HG02973 (cell line): ENCODE data around the gene LYRM4.

Experiments
- ATAC-seq: cut with Tn5 transposase; IDR thresholded peaks from one replicate; pipeline ENCODE4 v1.9.1; 2021; ENCODE audit warnings: moderate library complexity; ENCODE audit not compliant: unreplicated experiment

Gene LYRM4

DNA sequence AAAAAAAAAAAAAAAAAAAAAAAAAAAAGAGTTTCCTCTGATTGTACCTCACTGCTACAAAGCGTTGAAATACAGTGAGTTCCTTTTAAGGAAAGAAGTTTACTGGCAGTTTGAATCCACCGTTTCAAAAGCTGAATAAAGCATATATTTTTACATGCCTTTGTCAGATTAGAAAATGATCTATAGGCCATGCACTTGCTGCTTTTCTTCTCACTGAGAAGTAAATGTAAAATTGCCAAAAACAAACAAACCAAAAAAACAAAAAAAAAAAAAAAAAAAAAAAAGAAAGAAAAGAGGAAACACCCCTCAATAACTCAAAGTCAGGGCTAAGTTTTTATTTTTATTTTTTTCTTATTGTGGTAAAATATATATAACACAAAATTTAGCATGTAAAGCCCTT is 81.9 kb downstream of the LYRM4 start:
- no peak for ATAC-seq

DNA sequence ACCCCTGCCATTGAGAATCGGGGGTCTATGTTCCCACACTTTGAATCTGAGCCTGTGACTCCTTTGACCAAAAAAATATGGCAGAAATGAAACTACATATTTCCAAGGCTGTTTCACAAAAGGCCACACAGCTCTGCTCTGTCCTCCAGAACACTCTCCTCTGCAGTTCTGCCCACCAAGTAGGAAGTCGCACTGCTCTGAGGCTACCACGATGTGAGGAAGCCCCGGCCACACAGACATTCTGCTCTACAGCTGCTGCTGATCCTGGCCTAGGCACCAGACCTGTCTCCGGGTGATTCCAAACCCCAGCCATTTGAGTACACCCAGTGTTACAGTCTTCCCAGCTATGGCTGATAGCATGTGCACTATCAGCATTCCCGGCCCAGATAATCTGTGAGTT is 85.1 kb downstream of the LYRM4 start:
- no peak for ATAC-seq

DNA sequence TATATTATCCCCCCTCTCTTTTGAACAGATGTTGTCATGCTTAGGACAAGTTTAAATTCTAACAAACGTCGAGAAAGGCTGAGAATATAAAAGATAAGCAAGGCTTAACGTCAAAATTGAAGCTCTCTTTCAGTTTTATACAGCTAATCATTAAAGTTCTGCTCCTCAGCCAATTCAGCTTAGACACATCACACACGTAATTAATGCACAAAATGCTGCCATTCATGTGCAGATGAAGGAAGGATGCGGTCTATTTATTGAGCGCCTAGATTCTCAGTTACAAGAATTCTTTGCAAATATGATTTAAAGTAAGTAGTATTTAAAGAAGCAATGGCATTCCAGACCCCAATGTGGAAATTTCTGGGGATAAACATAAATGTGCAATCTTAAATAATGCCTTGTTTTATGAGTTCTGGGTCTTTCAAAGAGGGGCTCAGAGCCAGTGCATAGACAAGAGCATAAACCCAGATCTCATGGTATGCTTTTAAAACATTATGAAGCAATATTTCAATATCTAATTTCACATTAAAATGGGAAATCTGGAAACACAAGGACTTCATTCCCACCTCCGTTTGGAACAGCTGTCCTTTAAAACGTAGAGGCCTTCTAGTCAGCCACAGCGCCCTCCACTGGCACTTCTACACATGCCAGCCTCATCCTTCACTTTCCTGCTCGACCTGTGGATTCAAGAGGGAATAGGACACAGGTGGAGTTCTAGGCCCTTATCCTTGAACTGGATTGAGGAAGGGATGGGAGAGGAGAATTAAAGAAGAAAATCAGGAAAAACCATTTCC is 85.8 kb downstream of the LYRM4 start:
- peak; percentile 8 for ATAC-seq

DNA sequence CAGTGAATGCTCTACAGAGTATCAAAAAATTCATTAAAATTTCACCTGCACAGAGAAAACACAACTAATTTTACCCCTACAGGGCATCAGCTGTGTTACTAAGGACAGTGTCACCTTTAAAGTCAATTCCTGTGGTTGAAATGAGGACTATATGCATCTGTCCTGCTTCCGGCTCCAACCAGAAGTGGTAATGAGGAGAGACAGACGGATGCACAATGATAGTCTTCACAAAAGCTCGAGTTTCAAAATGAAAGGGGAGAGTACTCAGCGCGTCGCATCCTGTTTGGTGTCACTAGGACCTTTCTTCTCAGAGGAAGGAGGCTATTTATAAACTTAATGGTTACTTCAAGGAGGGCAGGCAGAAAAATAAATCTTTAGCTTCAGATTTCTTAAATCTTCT is 86.5 kb downstream of the LYRM4 start:
- ATAC-seq = peak; percentile 98

DNA sequence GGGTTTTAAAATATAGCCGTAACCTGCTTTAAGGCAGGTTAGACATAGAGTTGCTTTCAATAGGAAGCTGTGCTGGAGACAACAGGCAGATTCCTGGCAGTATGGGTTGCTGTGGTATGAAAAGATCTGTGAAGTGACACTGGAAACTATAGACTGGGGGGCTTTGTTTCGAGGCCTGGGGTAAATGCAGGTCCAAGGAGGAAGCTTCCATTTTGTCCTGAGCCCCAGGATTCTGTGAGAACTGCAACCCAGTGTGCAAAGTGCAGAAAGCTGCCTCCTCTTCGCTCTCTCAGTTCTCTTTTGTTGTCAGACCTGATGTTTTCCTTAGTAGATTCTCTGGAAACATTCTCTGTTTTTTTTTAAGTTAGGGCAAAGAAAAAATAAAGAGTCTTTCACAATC is 86.9 kb downstream of the LYRM4 start:
- ATAC-seq = peak; percentile 23

DNA sequence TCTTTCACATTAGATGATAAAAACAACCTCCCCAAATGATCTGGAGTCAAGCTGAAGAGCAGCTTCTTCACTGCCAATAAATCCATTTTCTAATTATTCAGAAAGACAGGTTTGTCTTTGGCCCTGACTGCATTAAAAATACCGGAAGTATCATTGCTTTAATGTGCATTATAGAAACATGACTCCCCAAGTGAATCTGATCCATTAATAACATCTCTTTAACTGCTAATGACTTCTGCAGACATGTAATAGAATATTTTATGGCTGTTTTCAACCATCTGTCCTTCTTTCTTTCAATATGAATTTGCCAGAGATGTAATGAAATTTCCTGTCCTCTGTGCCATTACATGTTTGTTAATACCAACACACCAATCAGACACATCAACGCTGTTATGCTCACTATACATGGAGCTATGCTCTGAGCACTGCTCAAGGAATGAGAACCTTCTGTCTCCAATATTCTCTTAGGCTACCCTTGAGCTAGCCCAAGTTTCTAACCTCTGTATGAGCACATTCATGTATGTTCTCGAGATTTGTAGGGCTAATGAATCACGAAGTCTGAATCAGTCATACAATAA is 87.8 kb downstream of the LYRM4 start:
- ATAC-seq = no peak

DNA sequence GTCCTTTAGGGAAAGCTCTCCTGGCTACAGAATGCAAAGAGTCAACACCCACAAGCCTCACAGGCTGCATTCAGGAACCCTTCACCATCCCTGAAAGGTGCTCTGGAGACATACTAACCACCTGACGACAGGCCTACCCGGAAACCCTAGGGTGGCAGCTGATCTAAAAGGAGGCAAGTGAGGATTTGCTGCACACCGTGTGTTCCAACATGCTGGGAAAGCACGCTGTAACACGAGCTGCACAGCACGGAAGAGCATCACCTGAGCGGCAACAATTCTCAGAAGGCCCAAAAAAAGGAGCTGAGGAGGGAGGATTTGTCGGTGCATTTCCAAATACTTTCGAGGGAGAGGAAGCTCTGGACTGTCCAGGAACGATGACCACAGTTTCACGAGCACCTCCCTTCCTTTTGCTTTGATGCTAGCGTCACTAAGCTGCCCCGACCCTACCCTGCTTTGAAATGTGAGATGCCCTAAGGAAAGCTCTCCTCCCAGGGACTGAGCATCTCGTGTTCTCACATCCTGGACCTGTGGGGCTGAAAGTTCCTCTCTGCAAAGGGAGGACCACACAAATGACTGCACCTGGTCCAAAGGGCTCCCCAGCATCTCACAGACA is 88.6 kb downstream of the LYRM4 start:
- no peak for ATAC-seq

DNA sequence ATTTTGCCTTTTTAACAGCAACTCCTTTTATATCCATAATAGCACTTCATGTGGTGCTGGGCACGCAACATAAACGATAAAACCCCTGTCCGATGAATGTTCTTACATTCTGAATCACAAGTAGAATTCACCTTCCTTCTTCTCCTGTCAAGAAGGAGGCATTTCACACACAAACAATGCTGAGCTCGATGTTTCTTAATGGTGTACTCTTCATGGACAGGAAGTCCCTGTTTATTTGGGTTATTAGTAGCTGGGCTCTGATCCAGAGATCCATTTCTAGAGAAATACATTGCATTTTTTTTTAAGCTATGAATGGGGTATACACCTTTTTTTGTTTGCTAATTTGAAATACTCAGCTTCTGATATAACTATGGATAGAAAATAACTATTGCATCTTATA is 93.2 kb downstream of the LYRM4 start:
- ATAC-seq = no peak

DNA sequence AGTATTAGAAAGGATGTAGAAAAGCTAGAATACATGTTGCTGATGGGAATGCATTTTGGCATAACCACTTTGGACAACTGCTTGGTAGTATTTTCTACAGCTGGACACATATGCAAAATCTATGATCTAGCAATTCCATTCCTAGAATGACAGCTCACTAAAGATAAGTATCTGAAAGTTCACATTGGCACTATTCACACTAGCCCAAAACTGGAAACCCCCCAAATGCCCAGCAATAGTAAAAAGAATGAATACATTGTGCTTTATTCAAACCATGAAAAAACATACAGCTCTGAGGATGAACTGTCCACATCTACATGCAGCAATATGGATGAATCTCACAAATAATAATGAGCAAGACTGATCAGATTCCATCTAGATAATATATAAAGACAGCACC is 96.7 kb downstream of the LYRM4 start:
- no peak for ATAC-seq

DNA sequence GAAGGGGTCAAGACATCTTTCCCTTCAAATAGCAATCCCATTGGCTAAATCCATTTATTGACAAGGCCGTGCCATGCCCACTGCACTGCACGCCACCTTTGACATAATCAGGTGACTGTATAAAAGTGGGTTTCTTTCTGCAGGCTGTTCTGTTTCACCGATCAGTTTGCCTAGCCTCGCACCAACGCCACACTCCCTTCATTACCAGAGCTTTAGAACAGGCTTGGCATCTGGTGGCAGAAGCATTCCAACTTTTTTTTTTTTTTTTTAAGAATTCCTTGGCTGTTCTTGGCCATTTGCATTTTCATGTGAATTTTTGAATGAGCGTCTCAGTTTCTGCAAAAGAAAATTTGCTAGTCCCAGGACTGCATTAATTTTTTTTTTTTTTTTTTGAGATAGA is 97.5 kb downstream of the LYRM4 start:
- no peak for ATAC-seq

DNA sequence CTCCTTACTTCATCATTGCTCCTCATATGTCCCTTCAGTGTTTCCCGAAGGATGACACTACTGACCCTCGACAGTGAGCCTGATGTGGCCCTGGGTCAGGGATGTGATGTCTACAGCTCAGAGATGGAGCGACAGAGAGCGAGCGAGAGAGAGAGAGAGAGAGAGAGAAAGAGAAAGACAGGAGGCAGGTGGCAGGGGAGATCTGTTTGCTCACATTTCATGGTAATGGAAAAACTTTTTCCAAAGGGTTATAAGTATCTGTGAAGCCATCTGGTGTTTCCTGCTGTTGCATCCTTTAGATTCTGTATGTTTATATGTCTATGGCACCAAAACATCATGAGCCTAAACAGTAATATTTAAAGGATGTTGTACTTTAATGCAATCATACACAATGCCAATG is 98.4 kb downstream of the LYRM4 start:
- no peak for ATAC-seq

DNA sequence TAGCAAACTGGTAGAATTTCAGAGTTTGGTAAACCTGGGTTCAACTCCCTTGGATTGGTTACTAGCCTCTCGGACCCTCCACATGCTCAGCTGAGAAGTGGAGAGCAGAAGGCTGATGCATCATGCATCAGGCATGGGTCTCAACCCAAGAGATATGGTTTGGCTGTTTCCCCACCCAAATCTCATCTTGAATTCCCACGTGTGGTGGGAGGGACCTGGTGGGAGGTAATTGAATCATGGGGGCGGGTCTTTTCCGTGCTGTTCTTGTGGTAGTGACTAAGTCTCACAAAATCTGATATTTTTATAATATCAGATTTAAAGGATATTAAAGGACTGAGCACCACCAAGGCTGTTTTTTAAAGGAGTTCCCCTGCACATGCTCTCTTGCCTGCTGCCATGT is 100.5 kb downstream of the LYRM4 start:
- ATAC-seq = no peak

DNA sequence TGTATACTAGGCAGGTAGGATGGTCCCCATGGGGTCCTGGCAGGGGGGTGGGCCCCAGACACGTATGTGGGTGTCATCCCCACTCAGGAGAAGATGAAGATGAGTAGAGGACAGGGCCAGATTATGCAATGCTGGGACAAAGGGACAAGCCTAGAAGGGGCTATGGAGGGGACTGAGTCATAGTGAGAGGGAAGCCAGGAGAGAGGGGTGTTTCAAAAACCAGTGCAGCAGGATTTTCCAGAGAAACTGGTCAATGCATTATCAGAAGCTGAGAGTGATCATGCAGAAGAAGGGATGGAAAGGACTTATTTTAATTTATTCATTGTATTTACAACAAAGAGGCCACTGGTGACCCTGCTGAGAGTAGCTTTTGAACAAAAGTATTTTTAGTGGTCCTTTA is 101.6 kb downstream of the LYRM4 start:
- no peak for ATAC-seq

DNA sequence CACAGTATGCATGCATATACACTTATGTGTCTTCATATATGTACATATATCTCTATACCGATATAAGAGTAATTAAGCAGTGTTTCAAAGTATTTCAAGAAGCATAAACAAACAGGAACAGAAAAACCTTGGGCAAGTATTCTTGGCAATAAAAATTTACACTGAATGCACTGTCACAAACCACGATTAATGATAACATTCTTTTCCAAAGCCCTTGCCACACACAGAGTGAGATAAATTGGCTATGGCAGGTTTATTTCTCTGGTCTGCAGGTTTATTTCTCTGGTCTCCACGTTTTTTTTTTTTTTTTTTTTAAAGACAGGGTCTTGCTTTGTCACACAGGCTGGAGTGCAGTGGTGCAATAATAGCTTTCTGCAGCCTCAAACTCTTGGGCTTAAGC is 102.6 kb downstream of the LYRM4 start:
- ATAC-seq = no peak

DNA sequence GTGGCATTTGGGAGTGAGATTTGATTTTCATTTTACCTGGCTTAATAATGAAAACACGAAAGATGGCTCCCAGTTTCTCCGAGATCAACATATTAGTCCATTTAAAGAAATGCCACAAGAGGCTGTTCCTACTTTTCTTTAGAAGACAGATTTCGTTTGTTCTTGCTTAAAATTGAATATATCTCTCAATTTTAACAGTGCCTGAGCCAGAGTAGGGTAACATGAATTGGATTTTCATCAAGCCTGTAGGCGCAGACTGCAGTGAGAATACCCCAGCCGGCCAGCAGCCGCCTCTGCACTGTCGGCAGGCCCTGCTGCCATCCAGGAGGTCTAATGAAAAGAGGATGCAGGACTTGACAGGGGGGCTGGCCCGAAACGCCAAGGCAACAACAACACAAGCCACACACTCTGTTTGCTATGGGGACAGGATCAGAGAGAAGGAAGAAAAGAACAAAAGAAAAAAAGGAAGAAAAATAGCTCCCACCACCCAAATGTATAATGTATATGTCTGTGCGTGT is 103.1 kb downstream of the LYRM4 start:
- no peak for ATAC-seq

DNA sequence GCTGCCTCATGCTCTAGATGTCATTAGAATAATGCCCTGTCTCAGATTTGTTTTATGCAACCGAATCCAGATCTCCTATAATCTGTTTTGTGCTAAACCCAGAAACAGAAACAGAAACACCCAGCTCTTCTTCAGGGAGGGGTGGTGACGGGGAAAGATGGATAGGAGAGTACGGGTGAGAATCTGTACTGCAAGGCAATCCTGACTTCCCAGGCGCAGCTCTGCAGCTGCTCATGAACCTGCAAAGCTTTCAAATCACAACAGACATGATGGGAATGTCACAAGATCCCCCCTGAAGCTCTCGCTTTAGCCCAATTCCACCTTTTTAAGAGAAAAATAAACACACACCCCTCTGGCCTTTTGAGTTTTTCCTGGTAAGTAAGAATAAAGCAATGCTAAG is 104.1 kb downstream of the LYRM4 start:
- no peak for ATAC-seq

DNA sequence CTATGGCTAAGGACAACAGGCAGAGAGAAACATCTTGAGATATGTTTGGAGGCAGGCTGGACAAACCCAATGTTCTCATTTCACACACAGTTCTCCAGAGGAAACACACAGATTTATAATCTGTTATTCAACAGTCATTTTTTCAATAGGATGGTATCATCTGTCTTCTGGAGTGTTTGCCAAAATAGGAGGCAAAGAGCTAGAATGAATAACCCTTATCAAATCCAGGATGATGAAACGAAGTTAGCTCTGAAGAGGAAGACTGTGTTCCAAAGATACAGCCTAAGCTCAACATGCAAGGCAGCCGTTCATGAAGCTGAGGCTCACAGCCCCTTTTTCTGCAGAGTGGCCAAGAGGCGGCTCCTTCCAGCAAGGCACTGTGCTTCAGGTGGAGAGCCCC is 104.8 kb downstream of the LYRM4 start:
- no peak for ATAC-seq

DNA sequence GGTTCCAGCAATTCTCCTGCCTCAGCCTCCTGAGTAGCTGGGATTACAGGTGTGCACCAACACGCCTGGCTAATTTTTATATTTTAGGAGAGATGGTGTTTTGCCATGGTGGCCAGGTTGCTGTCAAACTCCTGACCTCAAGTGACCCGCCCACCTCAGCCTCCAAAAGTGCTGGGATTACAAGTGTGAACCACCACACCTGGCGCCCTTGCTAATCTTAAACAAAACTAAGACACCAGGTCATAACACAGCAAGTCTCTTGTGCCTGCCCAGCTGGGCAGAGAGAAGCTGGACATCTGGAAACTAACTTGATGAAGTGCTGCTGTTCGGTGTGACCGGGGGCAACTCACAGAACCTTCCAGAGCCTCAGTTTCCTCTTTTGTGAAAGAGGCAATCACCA is 107.6 kb downstream of the LYRM4 start:
- no peak for ATAC-seq

DNA sequence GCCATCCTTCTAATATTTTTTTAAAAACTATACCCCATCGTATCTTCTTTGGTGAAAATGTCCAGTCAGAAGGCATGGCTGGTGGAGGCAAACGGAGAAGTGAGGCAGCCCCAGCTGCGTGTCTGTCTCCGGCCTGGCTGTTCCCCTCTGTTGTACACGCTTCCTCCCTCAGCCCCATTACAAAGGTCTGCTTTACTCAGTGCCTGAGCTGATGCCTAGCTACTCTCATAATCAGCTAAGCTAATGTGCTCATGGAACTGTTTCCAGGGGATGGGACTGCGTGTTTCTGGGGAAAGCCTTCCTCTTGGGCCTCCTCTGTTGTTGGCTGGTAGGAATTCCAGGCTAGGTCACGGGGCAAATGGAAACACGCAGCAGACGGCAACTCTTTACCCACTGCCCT is 108.3 kb downstream of the LYRM4 start:
- ATAC-seq = no peak

DNA sequence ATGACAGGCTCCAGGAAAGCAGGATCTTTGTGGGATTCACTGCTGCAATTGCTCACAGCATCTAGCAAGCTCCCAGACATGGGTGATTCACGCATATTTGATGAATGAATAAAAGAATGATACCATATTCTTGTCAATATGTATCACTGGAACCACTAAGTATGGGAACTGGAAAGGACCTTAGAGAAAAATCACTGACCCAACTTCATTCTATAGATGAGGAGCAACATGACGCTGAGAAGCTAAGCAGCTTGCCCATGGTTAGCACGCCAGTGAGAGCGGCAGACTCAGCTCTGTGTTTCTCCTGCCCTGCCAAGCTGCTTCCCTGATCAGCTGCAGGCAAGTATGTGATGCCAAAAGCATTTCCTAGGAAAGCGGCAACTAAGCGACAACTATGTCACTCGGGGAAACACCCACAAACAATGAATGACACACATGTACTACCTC is 108.8 kb downstream of the LYRM4 start:
- ATAC-seq = no peak

DNA sequence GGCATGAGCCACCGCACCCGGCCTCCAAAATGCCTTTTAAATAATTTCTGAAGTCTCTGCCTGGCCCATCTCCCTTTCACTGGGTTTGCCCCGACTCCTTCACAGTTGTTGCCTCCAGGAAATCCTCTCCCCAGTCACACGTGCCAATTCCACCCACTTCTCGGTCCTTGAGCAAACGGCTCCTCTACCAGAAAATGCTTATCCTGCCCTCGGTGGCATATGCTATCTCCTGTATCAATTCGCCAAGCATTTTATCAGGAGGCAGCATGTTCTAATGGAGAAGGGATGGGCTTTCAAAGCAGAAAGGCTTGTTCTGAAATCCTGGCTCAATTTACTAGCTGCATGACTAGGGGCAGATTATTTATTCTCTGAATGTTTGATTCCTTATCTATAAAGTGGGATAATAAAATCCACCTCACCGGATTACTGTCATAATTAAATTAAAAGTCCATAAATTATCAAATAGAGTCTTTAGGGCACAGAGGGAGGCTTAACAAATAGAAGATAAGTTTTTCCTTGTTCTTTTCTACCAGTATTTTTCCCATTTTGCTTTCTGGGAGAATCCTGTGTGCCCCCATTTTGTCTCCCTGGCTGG is 109.3 kb downstream of the LYRM4 start:
- no peak for ATAC-seq

DNA sequence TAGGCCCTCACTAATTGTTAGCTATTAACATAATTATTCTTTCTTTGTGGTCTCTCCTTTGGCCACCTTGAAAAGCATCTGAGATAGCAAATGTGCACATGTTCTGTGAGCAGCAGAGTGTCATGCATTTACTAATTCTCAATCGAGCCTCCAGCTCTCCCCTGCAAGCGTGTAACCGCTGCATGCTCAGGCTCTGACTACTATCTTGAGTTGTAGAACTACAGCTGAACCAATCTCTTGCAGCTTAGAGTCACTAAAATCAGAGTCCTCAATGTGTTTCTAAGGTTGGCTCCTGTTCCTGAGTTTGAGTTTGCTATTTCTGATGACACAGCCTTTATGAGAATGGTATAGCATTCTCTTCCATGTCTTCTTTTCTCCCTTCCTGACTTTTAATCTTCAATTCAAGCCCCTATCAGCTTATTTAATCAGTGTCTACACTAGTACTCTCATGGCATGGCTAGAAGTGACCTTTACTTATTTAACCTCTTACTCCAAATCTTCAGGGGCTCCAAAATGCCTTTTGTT is 110.1 kb downstream of the LYRM4 start:
- no peak for ATAC-seq
